GM12878 (cell line): Measurements from ENCODE around the gene ADPRHL1.

Experiments
- CBX5 ChIP-seq: sonication (generic); IDR thresholded peaks from 2 replicates; pipeline ENCODE4 v1.6.1; 2016; ENCODE audit warnings: low read depth, moderate library complexity, mild to moderate bottlenecking, inconsistent platforms
- FOXK2 ChIP-seq: fragments of 450-650 bp; IDR thresholded peaks from 2 replicates; pipeline ENCODE4 v1.6.1; 2017; ENCODE audit warnings: mild to moderate bottlenecking, moderate library complexity
- HDAC2 ChIP-seq: fragments of 200-600 bp; sonication (generic); IDR thresholded peaks from 2 replicates; pipeline ENCODE4 v1.6.1; 2017
- JUNB ChIP-seq: IDR thresholded peaks from 2 replicates; pipeline ENCODE4 v1.6.1; 2016; ENCODE audit warnings: antibody characterized with exemption, mild to moderate bottlenecking
- TAF1 ChIP-seq: IDR thresholded peaks from 2 replicates; pipeline ENCODE4 v1.6.1; 2011; ENCODE audit warnings: mild to moderate bottlenecking, low read depth, low read length, borderline replicate concordance
- ZNF24 ChIP-seq: fragments of 450-650 bp; IDR thresholded peaks from 2 replicates; pipeline ENCODE4 v1.6.1; 2017; ENCODE audit warnings: antibody characterized with exemption, mild to moderate bottlenecking
- TF ChIP-seq, protein P1 (sequence below): IDR thresholded peaks from 2 replicates; pipeline ENCODE4 v1.6.1; 2011; ENCODE audit warnings: low read depth, low read length, improper control_type of control experiment, borderline replicate concordance
- TF ChIP-seq, protein P2 (sequence below), 3 experiments: IDR thresholded peaks in 2 of 3; conservative IDR thresholded peaks in 1 of 3; 2 replicates each; pipeline ENCODE4 v1.5.1; 2011; ENCODE audit warnings: low read depth in 3 of 3, low read length in 3 of 3, mild to moderate bottlenecking in 3 of 3, control low read depth in 2 of 3, moderate library complexity in 2 of 3, inconsistent platforms in 1 of 3, mixed read lengths in 1 of 3; ENCODE audit not compliant: control insufficient read depth in 2 of 3, insufficient read depth in 1 of 3; ENCODE audit errors: extremely low read depth in 1 of 3
- TF ChIP-seq, protein P3 (sequence below): fragments of 450-650 bp; IDR thresholded peaks from 2 replicates; pipeline ENCODE4 v1.6.1; 2014; ENCODE audit warnings: mild to moderate bottlenecking
- TF ChIP-seq, protein P4 (sequence below): IDR thresholded peaks from 2 replicates; pipeline ENCODE4 v1.6.1; 2012; ENCODE audit warnings: mild to moderate bottlenecking, low read depth, low read length
- TF ChIP-seq, protein P5 (sequence below): IDR thresholded peaks from 2 replicates; pipeline ENCODE4 v1.6.1; 2012; ENCODE audit warnings: low read depth, low read length, improper control_type of control experiment

DNA sequence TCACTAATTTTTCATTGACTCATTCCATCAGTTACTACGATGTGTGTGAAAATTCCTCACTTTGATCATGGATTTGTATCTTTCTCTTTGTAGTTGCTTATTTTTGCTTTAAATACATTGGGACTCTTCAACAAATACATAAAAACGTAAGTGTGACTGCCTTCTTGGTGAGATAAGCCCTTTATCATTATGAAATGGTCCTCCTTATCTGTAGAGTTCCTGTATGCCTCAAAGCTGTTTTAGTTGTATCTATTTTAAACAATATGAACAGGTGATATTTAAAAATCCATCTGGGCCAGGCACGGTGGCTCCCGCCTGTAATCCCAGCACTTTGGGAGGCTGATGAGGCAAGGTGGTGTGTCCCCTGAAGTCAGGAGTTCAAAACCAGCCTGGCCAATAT is 25.9 kb upstream of the ADPRHL1 start:
- TF ChIP-seq FOXK2 (no peak), HDAC2 (no peak), JUNB (no peak), ZNF24 (no peak), CBX5 (no peak), TAF1 (no peak)
- TF ChIP-seq, protein P1, sequence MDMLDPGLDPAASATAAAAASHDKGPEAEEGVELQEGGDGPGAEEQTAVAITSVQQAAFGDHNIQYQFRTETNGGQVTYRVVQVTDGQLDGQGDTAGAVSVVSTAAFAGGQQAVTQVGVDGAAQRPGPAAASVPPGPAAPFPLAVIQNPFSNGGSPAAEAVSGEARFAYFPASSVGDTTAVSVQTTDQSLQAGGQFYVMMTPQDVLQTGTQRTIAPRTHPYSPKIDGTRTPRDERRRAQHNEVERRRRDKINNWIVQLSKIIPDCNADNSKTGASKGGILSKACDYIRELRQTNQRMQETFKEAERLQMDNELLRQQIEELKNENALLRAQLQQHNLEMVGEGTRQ = no peak
- TF ChIP-seq, protein P2, sequence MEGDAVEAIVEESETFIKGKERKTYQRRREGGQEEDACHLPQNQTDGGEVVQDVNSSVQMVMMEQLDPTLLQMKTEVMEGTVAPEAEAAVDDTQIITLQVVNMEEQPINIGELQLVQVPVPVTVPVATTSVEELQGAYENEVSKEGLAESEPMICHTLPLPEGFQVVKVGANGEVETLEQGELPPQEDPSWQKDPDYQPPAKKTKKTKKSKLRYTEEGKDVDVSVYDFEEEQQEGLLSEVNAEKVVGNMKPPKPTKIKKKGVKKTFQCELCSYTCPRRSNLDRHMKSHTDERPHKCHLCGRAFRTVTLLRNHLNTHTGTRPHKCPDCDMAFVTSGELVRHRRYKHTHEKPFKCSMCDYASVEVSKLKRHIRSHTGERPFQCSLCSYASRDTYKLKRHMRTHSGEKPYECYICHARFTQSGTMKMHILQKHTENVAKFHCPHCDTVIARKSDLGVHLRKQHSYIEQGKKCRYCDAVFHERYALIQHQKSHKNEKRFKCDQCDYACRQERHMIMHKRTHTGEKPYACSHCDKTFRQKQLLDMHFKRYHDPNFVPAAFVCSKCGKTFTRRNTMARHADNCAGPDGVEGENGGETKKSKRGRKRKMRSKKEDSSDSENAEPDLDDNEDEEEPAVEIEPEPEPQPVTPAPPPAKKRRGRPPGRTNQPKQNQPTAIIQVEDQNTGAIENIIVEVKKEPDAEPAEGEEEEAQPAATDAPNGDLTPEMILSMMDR (IDR thresholded peaks at IDR 0.05 in 2 of 3, conservative IDR thresholded peaks at IDR 0.05 in 1 of 3; ENCODE audit: control insufficient read depth in 2 of 3, extremely low read depth in 1 of 3, insufficient read depth in 1 of 3, low read depth in 3 of 3, low read length in 3 of 3) = no peak
- TF ChIP-seq, protein P3, sequence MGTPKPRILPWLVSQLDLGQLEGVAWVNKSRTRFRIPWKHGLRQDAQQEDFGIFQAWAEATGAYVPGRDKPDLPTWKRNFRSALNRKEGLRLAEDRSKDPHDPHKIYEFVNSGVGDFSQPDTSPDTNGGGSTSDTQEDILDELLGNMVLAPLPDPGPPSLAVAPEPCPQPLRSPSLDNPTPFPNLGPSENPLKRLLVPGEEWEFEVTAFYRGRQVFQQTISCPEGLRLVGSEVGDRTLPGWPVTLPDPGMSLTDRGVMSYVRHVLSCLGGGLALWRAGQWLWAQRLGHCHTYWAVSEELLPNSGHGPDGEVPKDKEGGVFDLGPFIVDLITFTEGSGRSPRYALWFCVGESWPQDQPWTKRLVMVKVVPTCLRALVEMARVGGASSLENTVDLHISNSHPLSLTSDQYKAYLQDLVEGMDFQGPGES = no peak
- TF ChIP-seq, protein P4, sequence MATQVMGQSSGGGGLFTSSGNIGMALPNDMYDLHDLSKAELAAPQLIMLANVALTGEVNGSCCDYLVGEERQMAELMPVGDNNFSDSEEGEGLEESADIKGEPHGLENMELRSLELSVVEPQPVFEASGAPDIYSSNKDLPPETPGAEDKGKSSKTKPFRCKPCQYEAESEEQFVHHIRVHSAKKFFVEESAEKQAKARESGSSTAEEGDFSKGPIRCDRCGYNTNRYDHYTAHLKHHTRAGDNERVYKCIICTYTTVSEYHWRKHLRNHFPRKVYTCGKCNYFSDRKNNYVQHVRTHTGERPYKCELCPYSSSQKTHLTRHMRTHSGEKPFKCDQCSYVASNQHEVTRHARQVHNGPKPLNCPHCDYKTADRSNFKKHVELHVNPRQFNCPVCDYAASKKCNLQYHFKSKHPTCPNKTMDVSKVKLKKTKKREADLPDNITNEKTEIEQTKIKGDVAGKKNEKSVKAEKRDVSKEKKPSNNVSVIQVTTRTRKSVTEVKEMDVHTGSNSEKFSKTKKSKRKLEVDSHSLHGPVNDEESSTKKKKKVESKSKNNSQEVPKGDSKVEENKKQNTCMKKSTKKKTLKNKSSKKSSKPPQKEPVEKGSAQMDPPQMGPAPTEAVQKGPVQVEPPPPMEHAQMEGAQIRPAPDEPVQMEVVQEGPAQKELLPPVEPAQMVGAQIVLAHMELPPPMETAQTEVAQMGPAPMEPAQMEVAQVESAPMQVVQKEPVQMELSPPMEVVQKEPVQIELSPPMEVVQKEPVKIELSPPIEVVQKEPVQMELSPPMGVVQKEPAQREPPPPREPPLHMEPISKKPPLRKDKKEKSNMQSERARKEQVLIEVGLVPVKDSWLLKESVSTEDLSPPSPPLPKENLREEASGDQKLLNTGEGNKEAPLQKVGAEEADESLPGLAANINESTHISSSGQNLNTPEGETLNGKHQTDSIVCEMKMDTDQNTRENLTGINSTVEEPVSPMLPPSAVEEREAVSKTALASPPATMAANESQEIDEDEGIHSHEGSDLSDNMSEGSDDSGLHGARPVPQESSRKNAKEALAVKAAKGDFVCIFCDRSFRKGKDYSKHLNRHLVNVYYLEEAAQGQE = no peak
- TF ChIP-seq, protein P5, sequence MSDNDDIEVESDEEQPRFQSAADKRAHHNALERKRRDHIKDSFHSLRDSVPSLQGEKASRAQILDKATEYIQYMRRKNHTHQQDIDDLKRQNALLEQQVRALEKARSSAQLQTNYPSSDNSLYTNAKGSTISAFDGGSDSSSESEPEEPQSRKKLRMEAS = no peak
